ENCODE measurements around the gene USP40. TPM values are rescaled to one million over a fixed set of nuclear protein-coding genes. Genes with fewer than 3 reads are reported as not detected.
"Not testable (repeated sequence)": the region's sequence is repeated elsewhere in the genome, so short reads cannot be mapped to it uniquely, and the experiment has no call there.

USP40 gene
- total RNA-seq, 4 donors from 2014 or later, result 41.7 to 68.0 (median 54.2) TPM

- DNase-seq (ENCODE audit: low spot score in 2 of 2), result no peak
- H3K4me3 ChIP-seq, result no peak overlapping the region
- H3K27ac ChIP-seq, result no peak overlapping the region
- H3K9me3 ChIP-seq, result no peaks in the 10 kb centered on the region
- TF ChIP-seq CTCF (IDR thresholded peaks at IDR 0.05), result no peak
- TF ChIP-seq POLR2A (IDR thresholded peaks at IDR 0.05), result no peak
- TF ChIP-seq EP300 (IDR thresholded peaks at IDR 0.05), result no peak
- H3K27me3 ChIP-seq, result no peaks in the 10 kb centered on the region
- H3K4me1 ChIP-seq, result no peaks in the 10 kb centered on the region
- no peaks in the 10 kb centered on the region for H3K36me3 ChIP-seq
- WGBS, 2 donors, result 85 to 88% methylated on average over 1 of the region's 1 CpG
Observed at GRCh38 chr2:233602076-233602475, 35.5 kb upstream of the USP40 start.

GRCh38 chr2:233600386-233600785 lies 33.8 kb upstream of the USP40 start:
- H3K27ac ChIP-seq, result no peak overlapping the region
- no peaks in the 10 kb centered on the region for H3K36me3 ChIP-seq
- no peak for DNase-seq (ENCODE audit: low spot score in 2 of 2)
- no peak overlapping the region for H3K4me3 ChIP-seq
- WGBS, 2 donors, result 70 to 93% methylated on average over 2 of the region's 2 CpGs
- no peak for TF ChIP-seq CTCF (IDR thresholded peaks at IDR 0.05)
- no peak for TF ChIP-seq POLR2A (IDR thresholded peaks at IDR 0.05)
- no peak for TF ChIP-seq EP300 (IDR thresholded peaks at IDR 0.05)
- no peaks in the 10 kb centered on the region for H3K4me1 ChIP-seq
- H3K27me3 ChIP-seq, result no peaks in the 10 kb centered on the region
- no peaks in the 10 kb centered on the region for H3K9me3 ChIP-seq

- no peaks in the 10 kb centered on the region for H3K27me3 ChIP-seq
- H3K4me1 ChIP-seq, result no peaks in the 10 kb centered on the region
- H3K4me3 ChIP-seq, result no peak overlapping the region
- H3K27ac ChIP-seq, result no peak overlapping the region
- no peaks in the 10 kb centered on the region for H3K9me3 ChIP-seq
- TF ChIP-seq POLR2A (IDR thresholded peaks at IDR 0.05) (no peak), CTCF (IDR thresholded peaks at IDR 0.05) (no peak), EP300 (IDR thresholded peaks at IDR 0.05) (no peak)
- no peak for DNase-seq (ENCODE audit: low spot score in 2 of 2)
- no peaks in the 10 kb centered on the region for H3K36me3 ChIP-seq
- 58 to 77% methylated on average over 3 of the region's 3 CpGs for WGBS, 2 donors
Observed at GRCh38 chr2:233598952-233599351, 32.4 kb upstream of the USP40 start.

- H3K9me3 ChIP-seq, result no peaks in the 10 kb centered on the region
- no peaks in the 10 kb centered on the region for H3K36me3 ChIP-seq
- TF ChIP-seq EP300 (IDR thresholded peaks at IDR 0.05) (no peak), POLR2A (IDR thresholded peaks at IDR 0.05) (no peak), CTCF (IDR thresholded peaks at IDR 0.05) (no peak)
- H3K27me3 ChIP-seq, result no peaks in the 10 kb centered on the region
- WGBS, 2 donors, result 55 to 61% methylated on average over 1 of the region's 1 CpG
- no peak overlapping the region for H3K27ac ChIP-seq
- H3K4me3 ChIP-seq, result no peak overlapping the region
- DNase-seq (ENCODE audit: low spot score in 2 of 2), result no peak
- no peaks in the 10 kb centered on the region for H3K4me1 ChIP-seq
Observed at GRCh38 chr2:233597522-233597921, 30.9 kb upstream of the USP40 start.

GRCh38 chr2:233593201-233593600 lies 26.6 kb upstream of the USP40 start:
- H3K9me3 ChIP-seq, result no peaks in the 10 kb centered on the region
- DNase-seq (ENCODE audit: low spot score in 2 of 2), result no peak
- WGBS, 2 donors, result 58 to 63% methylated on average over 8 of the region's 8 CpGs
- no peaks in the 10 kb centered on the region for H3K36me3 ChIP-seq
- H3K4me1 ChIP-seq, result no peaks in the 10 kb centered on the region
- H3K4me3 ChIP-seq, result no peak overlapping the region
- H3K27ac ChIP-seq, result no peak overlapping the region
- H3K27me3 ChIP-seq, result no peaks in the 10 kb centered on the region
- TF ChIP-seq POLR2A (IDR thresholded peaks at IDR 0.05) (no peak), CTCF (IDR thresholded peaks at IDR 0.05) (no peak), EP300 (IDR thresholded peaks at IDR 0.05) (no peak)

GRCh38 chr2:233592706-233593105 lies 26.1 kb upstream of the USP40 start:
- not testable (repeated sequence) for H3K36me3 ChIP-seq; H3K4me1 ChIP-seq; H3K27me3 ChIP-seq; H3K9me3 ChIP-seq; H3K4me3 ChIP-seq; DNase-seq (ENCODE audit: low spot score in 2 of 2); H3K27ac ChIP-seq
- WGBS, 2 donors, result 85 to 100% methylated on average over 1 of the region's 1 CpG
